HepG2 (cell line): ENCODE results near the gene PHKG2. TPM values are rescaled to one million over a fixed set of nuclear protein-coding genes. Genes with fewer than 3 reads are reported as not detected.

Source experiments
- ARNTL ChIP-seq: sonication (generic); formaldehyde crosslinking; IDR thresholded peaks from 2 replicates; pipeline ENCODE4 v1.4.0; 2020; ENCODE audit warnings: mild to moderate bottlenecking, missing genetic modification reagents
- ELF1 ChIP-seq: sonication (generic); formaldehyde crosslinking; IDR thresholded peaks from 2 replicates; pipeline ENCODE4 v1.4.0; 2020; ENCODE audit warnings: missing genetic modification reagents
- ETV6 ChIP-seq: sonication (generic); formaldehyde crosslinking; conservative IDR thresholded peaks from 2 replicates; pipeline ENCODE4 v1.4.0; 2020; ENCODE audit warnings: missing genetic modification reagents
- GTF3A ChIP-seq: sonication (generic); formaldehyde crosslinking; conservative IDR thresholded peaks from 2 replicates; pipeline ENCODE4 v1.4.0; 2020; ENCODE audit warnings: mild to moderate bottlenecking, missing genetic modification reagents
- MTA1 ChIP-seq: sonication (generic); formaldehyde crosslinking; IDR thresholded peaks from 2 replicates; pipeline ENCODE4 v1.4.0; 2020; ENCODE audit warnings: missing genetic modification reagents, mild to moderate bottlenecking, borderline replicate concordance
- NR1H2 ChIP-seq: sonication (generic); formaldehyde crosslinking; IDR thresholded peaks from 2 replicates; pipeline ENCODE4 v1.8.1; 2022; ENCODE audit warnings: low read depth, missing genetic modification reagents, borderline replicate concordance
- PPARG ChIP-seq: conservative IDR thresholded peaks from 2 replicates; pipeline ENCODE4 v1.6.1; 2016; ENCODE audit warnings: missing biosample characterization, missing genetic modification reagents
- RFXAP ChIP-seq: sonication (generic); formaldehyde crosslinking; IDR thresholded peaks from 2 replicates; pipeline ENCODE4 v1.4.0; 2020; ENCODE audit warnings: missing genetic modification reagents, borderline replicate concordance
- XBP1 ChIP-seq: sonication (generic); formaldehyde crosslinking; IDR thresholded peaks from 2 replicates; pipeline ENCODE4 v1.5.0; 2020; ENCODE audit warnings: missing genetic modification reagents
- ZFAT ChIP-seq: sonication (generic); formaldehyde crosslinking; conservative IDR thresholded peaks from 2 replicates; pipeline ENCODE4 v1.8.1; 2023; ENCODE audit warnings: missing genetic modification reagents, inconsistent platforms
- ZNF703 ChIP-seq: sonication (generic); formaldehyde crosslinking; IDR thresholded peaks from 2 replicates; pipeline ENCODE4 v1.5.1; 2020; ENCODE audit warnings: missing genetic modification reagents, mild to moderate bottlenecking, moderate library complexity, borderline replicate concordance
- ZNF776 ChIP-seq: sonication (generic); formaldehyde crosslinking; IDR thresholded peaks from 2 replicates; pipeline ENCODE4 v1.4.0; 2020; ENCODE audit warnings: mild to moderate bottlenecking, missing genetic modification reagents
- polyA plus RNA-seq, 8 experiments: library from polyadenylated mRNA; depleted of rRNA in 3 of 8; stranded (reverse) in 7 of 8; unstranded in 1 of 8; fragments of >200 nt; fragmentation: Illumina TruSeq in 4 of 8; extraction: Trizol in 4 of 8; gene quantifications; 2 replicates each; pipeline versions ENCODE4 v1.2.1 to v1.2.3, GENCODE V29; 2011 to 2016; ENCODE audit warnings: low read depth in 4 of 8, missing spikeins in 1 of 8, mixed read lengths in 1 of 8; ENCODE audit not compliant: insufficient read depth in 1 of 8
- total RNA-seq, 5 experiments: library from RNA; depleted of rRNA; stranded (reverse); fragments of >200 nt; fragmentation: Illumina TruSeq; extraction: Trizol; gene quantifications; 2 replicates each; pipeline ENCODE4 v1.2.3, GENCODE V29; 2016; ENCODE audit warnings: low read depth in 1 of 5
- TF ChIP-seq, protein P1 (sequence below): IDR thresholded peaks from 2 replicates; pipeline ENCODE4 v1.6.1; 2012; ENCODE audit warnings: low read depth, low read length, improper control_type of control experiment
- TF ChIP-seq, protein P2 (sequence below): sonication (generic); formaldehyde crosslinking; IDR thresholded peaks from 2 replicates; pipeline ENCODE4 v1.4.0; 2020; ENCODE audit warnings: missing genetic modification reagents
- TF ChIP-seq, protein P3 (sequence below), 2 experiments: sonication (generic) in 1 of 2; formaldehyde crosslinking in 1 of 2; IDR thresholded peaks; 2 replicates each; pipeline versions ENCODE4 v1.4.0 to v1.6.1; 2018 to 2020; ENCODE audit warnings: missing genetic modification reagents in 2 of 2, borderline replicate concordance in 1 of 2, low read depth in 1 of 2, mild to moderate bottlenecking in 1 of 2, missing biosample characterization in 1 of 2
- TF ChIP-seq, protein P4 (sequence below): IDR thresholded peaks from 2 replicates; pipeline ENCODE4 v1.6.1; 2016; ENCODE audit warnings: low read depth, control low read depth

Gene PHKG2
- total and polyA plus RNA-seq, 2 of the 13 experiments (the other 11 are each of a cell fraction or from before 2014, with no cell fraction given): 37.4 to 42.1 TPM

DNA sequence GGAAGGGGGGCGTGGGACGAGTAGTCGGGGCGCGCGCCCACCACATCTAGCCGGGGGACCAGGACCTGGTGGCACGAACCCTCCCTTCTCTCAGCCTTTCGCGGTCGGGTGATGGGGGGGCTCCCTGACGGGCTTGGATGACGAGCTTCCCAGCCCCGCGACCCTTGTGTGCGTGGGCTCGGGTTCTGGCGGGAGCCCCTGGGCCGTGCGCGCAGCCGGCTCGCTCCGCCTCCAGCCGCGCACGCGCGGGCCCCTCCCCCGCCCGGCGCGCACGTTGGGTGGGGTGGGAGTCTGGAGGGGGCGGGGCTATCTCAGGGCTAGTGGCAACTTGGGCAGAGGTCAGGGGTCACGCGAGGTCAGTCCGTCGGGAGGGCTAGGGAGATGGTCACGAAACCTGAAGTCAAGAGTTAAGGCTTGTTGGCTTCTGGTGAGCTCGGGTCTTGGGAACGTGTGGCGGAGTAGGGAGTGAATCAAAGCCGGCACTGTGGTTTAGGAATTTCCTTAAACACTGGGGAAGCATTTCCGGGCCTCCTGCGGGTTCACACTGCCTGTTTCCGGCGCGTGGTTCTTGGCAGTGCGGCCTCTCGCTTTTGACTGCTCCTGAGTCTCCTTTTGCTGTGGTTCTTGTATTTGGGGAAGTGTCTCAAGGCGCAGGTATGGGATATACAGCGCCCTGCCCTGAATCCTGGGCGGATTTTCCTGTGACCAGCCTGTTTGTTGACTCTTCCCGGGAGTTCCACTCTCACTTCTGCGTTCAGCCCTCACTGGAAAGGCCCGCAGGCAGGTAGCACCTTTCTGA is 49.2 kb upstream of the PHKG2 start, which contains the start of gene SRCAP (continued):
- TF ChIP-seq ELF1 (CRISPR knock-in tag): peak; percentile 65; the same call in 1 of the 2 replicates
- peak; percentile 26; the same call in 1 of the 2 replicates for TF ChIP-seq ZNF703 (CRISPR knock-in tag)
- TF ChIP-seq GTF3A (CRISPR knock-in tag): 0 out of 2 replicates have a peak, but pooled peaks have one; percentile 32
- TF ChIP-seq, protein P1, sequence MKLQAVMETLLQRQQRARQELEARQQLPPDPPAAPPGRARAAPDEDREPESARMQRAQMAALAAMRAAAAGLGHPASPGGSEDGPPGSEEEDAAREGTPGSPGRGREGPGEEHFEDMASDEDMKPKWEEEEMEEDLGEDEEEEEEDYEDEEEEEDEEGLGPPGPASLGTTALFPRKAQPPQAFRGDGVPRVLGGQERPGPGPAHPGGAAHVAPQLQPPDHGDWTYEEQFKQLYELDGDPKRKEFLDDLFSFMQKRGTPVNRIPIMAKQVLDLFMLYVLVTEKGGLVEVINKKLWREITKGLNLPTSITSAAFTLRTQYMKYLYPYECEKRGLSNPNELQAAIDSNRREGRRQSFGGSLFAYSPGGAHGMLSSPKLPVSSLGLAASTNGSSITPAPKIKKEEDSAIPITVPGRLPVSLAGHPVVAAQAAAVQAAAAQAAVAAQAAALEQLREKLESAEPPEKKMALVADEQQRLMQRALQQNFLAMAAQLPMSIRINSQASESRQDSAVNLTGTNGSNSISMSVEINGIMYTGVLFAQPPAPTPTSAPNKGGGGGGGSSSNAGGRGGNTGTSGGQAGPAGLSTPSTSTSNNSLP: peak; percentile 18; the same call in 1 of the 2 replicates
- TF ChIP-seq, protein P2, sequence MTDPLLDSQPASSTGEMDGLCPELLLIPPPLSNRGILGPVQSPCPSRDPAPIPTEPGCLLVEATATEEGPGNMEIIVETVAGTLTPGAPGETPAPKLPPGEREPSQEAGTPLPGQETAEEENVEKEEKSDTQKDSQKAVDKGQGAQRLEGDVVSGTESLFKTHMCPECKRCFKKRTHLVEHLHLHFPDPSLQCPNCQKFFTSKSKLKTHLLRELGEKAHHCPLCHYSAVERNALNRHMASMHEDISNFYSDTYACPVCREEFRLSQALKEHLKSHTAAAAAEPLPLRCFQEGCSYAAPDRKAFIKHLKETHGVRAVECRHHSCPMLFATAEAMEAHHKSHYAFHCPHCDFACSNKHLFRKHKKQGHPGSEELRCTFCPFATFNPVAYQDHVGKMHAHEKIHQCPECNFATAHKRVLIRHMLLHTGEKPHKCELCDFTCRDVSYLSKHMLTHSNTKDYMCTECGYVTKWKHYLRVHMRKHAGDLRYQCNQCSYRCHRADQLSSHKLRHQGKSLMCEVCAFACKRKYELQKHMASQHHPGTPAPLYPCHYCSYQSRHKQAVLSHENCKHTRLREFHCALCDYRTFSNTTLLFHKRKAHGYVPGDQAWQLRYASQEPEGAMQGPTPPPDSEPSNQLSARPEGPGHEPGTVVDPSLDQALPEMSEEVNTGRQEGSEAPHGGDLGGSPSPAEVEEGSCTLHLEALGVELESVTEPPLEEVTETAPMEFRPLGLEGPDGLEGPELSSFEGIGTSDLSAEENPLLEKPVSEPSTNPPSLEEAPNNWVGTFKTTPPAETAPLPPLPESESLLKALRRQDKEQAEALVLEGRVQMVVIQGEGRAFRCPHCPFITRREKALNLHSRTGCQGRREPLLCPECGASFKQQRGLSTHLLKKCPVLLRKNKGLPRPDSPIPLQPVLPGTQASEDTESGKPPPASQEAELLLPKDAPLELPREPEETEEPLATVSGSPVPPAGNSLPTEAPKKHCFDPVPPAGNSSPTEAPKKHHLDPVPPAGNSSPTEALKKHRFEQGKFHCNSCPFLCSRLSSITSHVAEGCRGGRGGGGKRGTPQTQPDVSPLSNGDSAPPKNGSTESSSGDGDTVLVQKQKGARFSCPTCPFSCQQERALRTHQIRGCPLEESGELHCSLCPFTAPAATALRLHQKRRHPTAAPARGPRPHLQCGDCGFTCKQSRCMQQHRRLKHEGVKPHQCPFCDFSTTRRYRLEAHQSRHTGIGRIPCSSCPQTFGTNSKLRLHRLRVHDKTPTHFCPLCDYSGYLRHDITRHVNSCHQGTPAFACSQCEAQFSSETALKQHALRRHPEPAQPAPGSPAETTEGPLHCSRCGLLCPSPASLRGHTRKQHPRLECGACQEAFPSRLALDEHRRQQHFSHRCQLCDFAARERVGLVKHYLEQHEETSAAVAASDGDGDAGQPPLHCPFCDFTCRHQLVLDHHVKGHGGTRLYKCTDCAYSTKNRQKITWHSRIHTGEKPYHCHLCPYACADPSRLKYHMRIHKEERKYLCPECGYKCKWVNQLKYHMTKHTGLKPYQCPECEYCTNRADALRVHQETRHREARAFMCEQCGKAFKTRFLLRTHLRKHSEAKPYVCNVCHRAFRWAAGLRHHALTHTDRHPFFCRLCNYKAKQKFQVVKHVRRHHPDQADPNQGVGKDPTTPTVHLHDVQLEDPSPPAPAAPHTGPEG: peak; percentile 41; the same call in 1 of the 2 replicates
- TF ChIP-seq NR1H2 (CRISPR knock-in tag): peak; percentile 16; the same call in 1 of the 2 replicates
- TF ChIP-seq MTA1 (CRISPR knock-in tag): 0 out of 2 replicates have a peak, but pooled peaks have one; percentile 34
- 0 out of 2 replicates have a peak, but pooled peaks have one; percentile 56 for TF ChIP-seq XBP1
- peak; percentile 44; the same call in 1 of the 2 replicates for TF ChIP-seq RFXAP (CRISPR knock-in tag)
- TF ChIP-seq ETV6 (CRISPR knock-in tag): 0 out of 2 replicates have a peak, but pooled peaks have one; percentile 3
- TF ChIP-seq, protein P3, sequence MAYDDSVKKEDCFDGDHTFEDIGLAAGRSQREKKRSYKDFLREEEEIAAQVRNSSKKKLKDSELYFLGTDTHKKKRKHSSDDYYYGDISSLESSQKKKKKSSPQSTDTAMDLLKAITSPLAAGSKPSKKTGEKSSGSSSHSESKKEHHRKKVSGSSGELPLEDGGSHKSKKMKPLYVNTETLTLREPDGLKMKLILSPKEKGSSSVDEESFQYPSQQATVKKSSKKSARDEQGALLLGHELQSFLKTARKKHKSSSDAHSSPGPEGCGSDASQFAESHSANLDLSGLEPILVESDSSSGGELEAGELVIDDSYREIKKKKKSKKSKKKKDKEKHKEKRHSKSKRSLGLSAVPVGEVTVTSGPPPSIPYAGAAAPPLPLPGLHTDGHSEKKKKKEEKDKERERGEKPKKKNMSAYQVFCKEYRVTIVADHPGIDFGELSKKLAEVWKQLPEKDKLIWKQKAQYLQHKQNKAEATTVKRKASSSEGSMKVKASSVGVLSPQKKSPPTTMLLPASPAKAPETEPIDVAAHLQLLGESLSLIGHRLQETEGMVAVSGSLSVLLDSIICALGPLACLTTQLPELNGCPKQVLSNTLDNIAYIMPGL (CRISPR knock-in tag; IDR thresholded peaks at IDR 0.05; ENCODE audit: borderline replicate concordance in 1 of 2, low read depth in 1 of 2): peak in 1 of 2 experiments; percentile 11; a peak in 1 of 4 replicates
- TF ChIP-seq ZFAT: peak; percentile 70; the same call in 1 of the 2 replicates
- peak; percentile 84 for TF ChIP-seq PPARG
- TF ChIP-seq, protein P4, sequence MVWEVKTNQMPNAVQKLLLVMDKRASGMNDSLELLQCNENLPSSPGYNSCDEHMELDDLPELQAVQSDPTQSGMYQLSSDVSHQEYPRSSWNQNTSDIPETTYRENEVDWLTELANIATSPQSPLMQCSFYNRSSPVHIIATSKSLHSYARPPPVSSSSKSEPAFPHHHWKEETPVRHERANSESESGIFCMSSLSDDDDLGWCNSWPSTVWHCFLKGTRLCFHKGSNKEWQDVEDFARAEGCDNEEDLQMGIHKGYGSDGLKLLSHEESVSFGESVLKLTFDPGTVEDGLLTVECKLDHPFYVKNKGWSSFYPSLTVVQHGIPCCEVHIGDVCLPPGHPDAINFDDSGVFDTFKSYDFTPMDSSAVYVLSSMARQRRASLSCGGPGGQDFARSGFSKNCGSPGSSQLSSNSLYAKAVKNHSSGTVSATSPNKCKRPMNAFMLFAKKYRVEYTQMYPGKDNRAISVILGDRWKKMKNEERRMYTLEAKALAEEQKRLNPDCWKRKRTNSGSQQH (CRISPR knock-in tag): 0 out of 2 replicates have a peak, but pooled peaks have one; percentile 83
- peak; percentile 56; the same call in 1 of the 2 replicates for TF ChIP-seq ARNTL (CRISPR knock-in tag)
- TF ChIP-seq ZNF776 (CRISPR knock-in tag): peak; percentile 43; the same call in 1 of the 2 replicates
